Ishikawa (cell line): ENCODE results near the gene KBTBD6.

ENCODE experiments used
- CEBPB ChIP-seq: IDR thresholded peaks from 2 replicates; pipeline ENCODE4 v1.6.1; 2012
- CREB1 ChIP-seq: IDR thresholded peaks from 2 replicates; pipeline ENCODE4 v1.6.1; 2012; ENCODE audit warnings: low read depth
- EGR1 ChIP-seq: IDR thresholded peaks from 2 replicates; pipeline ENCODE4 v1.6.1; 2012
- EP300 ChIP-seq: IDR thresholded peaks from 2 replicates; pipeline ENCODE4 v1.6.1; 2012; ENCODE audit warnings: borderline replicate concordance
- FOXM1 ChIP-seq: IDR thresholded peaks from 2 replicates; pipeline ENCODE4 v1.6.1; 2012; ENCODE audit warnings: low read depth, borderline replicate concordance
- MAX ChIP-seq: IDR thresholded peaks from 2 replicates; pipeline ENCODE4 v1.6.1; 2012
- NFIC ChIP-seq: IDR thresholded peaks from 2 replicates; pipeline ENCODE4 v1.6.1; 2012
- RAD21 ChIP-seq: IDR thresholded peaks from 2 replicates; pipeline ENCODE4 v1.6.1; 2012; ENCODE audit warnings: low read depth
- REST ChIP-seq: IDR thresholded peaks from 2 replicates; pipeline ENCODE4 v1.6.1; 2012; ENCODE audit warnings: low read depth, mild to moderate bottlenecking
- TAF1 ChIP-seq: IDR thresholded peaks from 2 replicates; pipeline ENCODE4 v1.6.1; 2012; ENCODE audit warnings: low read depth, mild to moderate bottlenecking
- TCF12 ChIP-seq: IDR thresholded peaks from 2 replicates; pipeline ENCODE4 v1.6.1; 2012; ENCODE audit warnings: low read depth
- TEAD4 ChIP-seq: IDR thresholded peaks from 2 replicates; pipeline ENCODE4 v1.6.1; 2012
- USF1 ChIP-seq: IDR thresholded peaks from 2 replicates; pipeline ENCODE4 v1.6.1; 2012
- YY1 ChIP-seq: IDR thresholded peaks from 2 replicates; pipeline ENCODE4 v1.6.1; 2012; ENCODE audit warnings: low read depth
- ZBTB7A ChIP-seq: IDR thresholded peaks from 2 replicates; pipeline ENCODE4 v1.6.1; 2012; ENCODE audit warnings: low read depth

Gene KBTBD6

DNA sequence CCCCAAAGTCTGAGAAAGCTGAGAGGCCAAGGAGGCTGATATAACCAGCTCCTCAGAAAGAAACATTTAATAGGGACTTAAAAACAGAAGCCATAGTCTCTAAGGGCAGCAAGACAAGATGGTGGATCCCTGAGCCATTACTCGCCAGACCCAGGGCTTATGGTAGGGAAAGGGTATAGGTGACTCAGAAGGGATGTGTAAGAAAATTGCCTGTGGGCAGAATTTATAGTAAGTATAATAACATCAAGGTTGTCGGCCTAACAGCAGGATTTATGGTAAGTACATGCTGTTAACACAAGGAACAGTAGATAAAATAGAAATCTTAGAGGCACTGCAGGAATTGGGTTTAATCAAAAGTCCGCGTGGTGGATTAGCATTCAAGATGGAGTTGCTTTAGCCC is 14.7 kb downstream of the KBTBD6 start:
- no peak for TF ChIP-seq TEAD4
- no peak for TF ChIP-seq TAF1
- no peak for TF ChIP-seq CREB1

DNA sequence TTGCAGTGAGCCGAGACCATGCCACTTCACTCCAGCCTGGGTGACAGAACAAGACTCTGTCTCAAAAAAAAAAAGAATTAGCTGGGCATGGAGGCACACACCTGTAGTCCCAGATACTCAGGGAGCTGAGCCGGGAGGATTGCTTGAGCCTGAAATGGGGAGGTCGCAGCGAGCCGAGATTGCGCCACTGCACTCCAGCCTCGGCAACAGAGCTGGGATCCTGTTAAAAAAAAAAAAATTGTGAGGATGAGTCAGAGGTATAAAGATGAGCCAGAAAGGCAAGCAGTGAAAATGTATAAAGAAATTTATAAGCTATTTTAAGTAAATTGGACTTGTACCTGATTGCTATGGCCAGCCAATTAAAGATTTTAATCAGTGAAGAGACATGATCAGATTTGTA is 21.1 kb downstream of the KBTBD6 start:
- no peak for TF ChIP-seq NFIC
- TF ChIP-seq REST, result no peak
- TF ChIP-seq TEAD4, result no peak
- no peak for TF ChIP-seq YY1
- TF ChIP-seq MAX, result no peak
- TF ChIP-seq CREB1, result no peak
- TF ChIP-seq EP300, result no peak
- TF ChIP-seq FOXM1, result no peak
- no peak for TF ChIP-seq EGR1
- no peak for TF ChIP-seq CEBPB
- no peak for TF ChIP-seq TAF1
- TF ChIP-seq RAD21, result no peak
- TF ChIP-seq ZBTB7A, result no peak
- TF ChIP-seq TCF12, result no peak
- no peak for TF ChIP-seq USF1

DNA sequence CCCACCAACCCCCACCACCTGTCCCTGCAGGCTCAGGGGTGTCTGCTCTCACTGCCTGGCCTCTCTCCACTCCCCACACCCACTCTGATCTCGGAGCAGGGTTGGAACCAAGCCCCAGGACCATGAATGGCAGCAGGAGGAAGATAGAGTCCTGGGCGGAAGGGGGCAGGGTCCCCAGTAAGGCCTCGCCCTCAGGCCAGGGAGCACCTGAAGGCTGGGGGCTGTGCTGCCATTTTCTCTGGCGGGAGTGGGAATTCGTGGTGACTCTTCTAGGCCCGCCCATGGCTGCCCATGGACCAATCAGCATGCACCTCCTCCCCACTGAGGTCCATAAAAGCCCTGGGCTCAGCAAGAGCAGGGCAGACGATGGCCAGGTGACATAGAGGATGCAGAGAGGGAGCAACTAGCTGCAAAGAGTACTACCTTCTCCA is 25.0 kb downstream of the KBTBD6 start:
- no peak for TF ChIP-seq CEBPB
- TF ChIP-seq TAF1, result no peak
- TF ChIP-seq ZBTB7A, result no peak
- TF ChIP-seq FOXM1, result no peak
- TF ChIP-seq TCF12, result no peak
- TF ChIP-seq EP300, result no peak
- TF ChIP-seq REST, result no peak

- no peak for TF ChIP-seq USF1
- no peak for TF ChIP-seq TAF1
- TF ChIP-seq FOXM1, result no peak
- no peak for TF ChIP-seq TEAD4
- no peak for TF ChIP-seq MAX
- no peak for TF ChIP-seq YY1
- TF ChIP-seq REST, result no peak
- no peak for TF ChIP-seq EGR1
- TF ChIP-seq CEBPB, result no peak
- no peak for TF ChIP-seq TCF12
- TF ChIP-seq RAD21, result no peak
- no peak for TF ChIP-seq EP300
Measured at GRCh38 chr13:41107104-41107571, 25.5 kb downstream of the KBTBD6 start.

DNA sequence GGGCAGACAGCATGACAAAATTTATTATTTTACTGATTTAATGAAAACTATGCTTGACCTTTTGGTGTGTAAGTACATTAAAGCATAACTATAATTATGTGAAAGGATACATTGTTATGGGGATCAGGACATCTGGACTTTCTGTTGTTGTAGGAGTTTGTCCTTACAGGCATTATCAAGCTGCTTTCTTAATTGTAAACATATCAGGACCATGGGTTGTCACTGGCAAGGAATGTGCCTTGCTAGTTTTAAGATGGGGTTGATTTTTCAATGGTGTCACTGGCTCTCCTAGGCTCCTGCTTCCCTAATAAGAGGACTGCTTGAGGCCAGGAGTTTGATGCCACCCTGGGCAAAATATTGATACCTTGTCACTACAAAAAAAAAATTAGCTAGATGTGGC is 32.6 kb downstream of the KBTBD6 start:
- no peak for TF ChIP-seq USF1
- no peak for TF ChIP-seq REST
- TF ChIP-seq ZBTB7A, result no peak
- no peak for TF ChIP-seq EGR1
- TF ChIP-seq MAX, result no peak
- TF ChIP-seq CREB1, result no peak
- no peak for TF ChIP-seq YY1
- no peak for TF ChIP-seq RAD21
- TF ChIP-seq TEAD4, result no peak
- TF ChIP-seq EP300, result no peak
- TF ChIP-seq CEBPB, result no peak
- TF ChIP-seq FOXM1, result no peak
- no peak for TF ChIP-seq TAF1
- no peak for TF ChIP-seq NFIC
- TF ChIP-seq TCF12, result no peak
